ENCODE data around the gene SSTR3.

The SSTR3 gene

DNA sequence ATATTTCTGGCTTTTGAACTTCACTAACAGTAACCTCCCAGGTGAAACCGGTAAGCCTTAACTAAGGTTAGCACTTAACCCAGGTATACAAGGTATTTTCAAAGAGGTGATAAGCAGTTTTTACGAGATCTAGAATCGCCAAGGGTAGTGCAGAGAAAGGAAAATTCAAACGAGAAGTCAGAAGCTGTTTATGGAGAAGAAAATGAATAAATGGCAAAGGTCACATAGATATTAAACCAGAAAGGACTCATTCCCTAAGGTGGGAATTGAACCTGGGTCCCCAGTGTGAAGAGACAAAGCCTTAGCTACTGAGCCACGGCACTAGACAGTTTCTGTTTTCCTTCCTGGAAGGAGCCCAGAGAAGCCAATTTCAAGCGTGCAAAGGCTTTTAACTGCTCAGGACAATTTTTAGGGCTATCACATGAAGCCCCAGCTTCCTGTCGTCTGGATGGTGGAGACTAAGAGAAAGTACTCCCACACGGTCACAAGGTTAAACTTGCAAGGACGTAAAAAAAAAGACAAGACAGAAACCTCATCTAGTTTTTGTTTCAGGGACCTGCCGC is 18.6 kb downstream of the SSTR3 start:
- no peak for DNase-seq

DNA sequence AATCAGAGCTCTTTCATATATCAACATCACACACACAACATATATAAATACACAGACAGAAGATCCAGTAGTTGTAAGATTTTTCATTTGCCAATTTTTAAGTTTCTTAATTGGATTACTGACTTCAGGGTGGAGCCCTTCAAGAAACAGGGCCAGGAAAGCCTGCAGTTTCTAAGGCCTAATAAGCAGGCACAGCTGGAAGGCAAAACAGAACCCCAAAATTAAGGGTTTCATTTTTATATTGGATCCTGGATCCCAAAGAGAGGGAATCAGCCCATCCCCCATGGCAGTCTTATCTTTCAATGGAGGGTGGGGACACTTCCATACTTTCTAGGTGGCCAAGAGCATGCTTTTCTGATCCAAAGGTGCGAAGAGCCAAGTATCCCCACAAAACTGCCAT is 19.5 kb downstream of the SSTR3 start:
- no peak for DNase-seq

DNA sequence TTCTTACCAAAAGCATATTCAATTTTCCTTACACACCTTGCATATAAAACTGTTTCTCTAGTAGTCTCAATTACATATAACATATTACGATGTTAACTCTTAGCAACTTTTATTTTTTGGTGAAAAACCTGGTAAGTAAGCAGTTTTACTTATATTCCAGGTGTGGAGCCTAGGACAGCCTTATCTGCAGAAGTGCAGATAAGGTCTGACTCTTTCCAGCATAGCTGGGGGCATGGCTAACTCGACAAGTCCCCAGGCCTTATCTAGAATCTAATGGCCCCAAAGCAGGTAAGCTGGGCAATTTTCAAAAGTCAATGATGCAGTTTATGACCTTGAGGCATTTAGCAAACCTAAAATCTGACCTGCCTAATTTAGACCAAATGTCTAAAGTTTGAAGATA is 20.1 kb downstream of the SSTR3 start:
- no peak for DNase-seq

DNA sequence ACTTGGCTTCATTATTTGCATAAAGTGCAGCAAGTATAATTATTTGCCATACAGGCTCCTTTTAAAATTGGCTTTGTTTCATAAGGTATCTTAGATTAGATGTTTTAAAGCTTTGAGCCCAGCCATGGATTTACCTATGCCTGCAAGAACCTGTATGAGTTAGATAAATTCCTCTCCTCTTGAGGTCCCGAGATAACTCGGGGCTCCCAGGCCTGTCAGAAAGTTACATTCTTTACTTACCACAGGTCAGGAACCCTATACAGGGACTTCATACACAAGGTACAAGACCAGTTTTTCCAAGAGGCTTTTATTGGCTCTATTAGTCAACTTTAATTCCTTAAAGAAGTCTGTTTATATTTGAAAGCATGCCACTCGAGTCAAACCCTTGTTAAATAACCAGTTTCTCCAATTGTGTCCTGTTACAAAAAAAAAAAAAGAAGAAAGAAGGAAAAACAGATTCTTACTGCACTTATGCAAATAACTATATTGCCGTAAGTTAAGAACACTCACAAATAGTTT is 22.0 kb downstream of the SSTR3 start:
- no peak for DNase-seq

DNA sequence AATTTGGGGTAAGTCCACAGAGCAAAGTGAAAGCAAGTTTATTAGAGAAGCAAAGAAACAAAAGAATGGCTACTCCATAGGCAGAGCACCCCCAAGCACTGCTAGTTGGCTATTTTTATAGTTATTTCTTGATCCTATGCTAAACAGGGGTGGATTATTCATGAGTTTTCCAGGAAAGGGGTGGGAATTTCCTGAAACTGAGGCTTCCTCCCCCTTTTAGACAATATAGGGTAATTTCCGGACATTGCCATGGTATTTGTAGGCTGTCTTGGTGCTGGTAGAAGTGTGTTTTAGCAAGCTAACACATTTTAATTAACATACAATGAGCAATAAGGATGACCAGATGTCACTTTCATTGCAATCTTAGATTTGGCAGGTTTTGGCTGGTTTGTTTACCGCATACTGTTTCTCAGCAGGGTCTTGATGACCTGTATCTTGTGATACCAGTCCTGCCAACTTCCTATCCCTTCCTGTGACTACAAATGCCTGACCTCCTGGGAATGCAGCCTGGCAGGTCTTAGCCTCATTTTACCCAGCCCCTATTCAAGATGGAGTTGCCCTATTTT is 23.3 kb downstream of the SSTR3 start:
- no peak for DNase-seq

DNA sequence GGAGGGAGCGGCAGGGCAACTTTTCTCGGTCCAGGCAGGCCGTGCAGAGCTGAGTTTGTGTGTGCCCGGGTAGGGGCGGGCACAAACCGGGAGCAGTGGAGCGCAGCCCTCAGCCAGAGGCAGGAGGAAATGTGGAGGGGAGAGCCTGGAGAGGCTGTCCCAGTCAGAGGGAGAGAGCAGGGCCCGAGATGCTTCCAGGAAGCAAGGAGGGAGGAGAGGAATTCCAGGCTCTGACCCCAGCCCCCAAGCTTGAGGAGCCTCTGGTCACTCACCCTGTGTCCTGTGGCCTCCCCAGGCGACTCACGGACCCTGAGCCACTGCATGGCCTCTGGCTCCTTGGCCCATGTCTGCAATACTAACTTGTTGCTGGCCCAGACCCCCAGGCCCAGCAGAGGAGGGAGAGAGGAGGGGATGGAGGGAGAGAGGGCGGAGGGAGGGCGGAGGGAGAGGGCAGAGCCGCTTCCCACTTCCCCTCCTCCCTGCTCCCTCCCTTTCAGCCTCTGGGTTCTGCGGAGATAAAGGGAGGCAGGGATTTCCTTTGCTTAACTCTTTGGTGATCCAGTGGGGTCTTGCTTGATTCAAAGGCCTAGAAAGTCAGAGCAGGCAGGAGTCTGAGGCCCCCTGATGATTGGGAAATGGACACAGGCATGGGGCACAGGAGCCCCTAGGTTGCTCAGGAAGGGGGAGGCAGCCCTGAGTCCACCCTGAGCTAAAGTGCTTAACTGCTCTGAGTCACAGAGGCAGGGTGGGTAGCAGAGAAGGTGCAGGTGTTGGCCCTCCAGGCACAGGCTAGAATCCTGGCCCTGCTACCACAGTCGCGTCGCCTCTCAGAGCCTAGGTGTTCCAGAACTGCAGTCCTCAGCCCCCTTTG is 24.2 kb downstream of the SSTR3 start, which contains the start of gene C1QTNF6:
TSS of gene C1QTNF6 (minus strand) at position 357 of the 871 bp plus-strand sequence. CDS start at position 323, 34 bp downstream.
- peak; percentile 85 for DNase-seq

DNA sequence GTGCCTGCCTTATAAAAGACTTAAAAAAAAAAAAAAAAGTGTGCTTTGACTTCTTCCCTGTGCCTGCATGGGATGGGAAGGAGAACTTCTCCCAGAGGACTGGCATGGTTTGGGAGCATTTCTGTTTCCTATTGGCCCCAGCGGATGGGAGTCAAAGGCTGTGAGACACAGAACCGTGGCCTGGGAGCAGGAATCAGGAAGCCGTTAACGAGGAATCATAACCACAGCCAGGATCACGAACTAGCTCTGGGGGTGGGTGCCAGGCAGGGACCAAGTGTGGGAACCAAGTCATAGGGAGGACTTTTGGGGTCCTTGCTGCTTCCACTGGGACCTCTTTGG is 24.8 kb downstream of the SSTR3 start:
- DNase-seq: no peak

DNA sequence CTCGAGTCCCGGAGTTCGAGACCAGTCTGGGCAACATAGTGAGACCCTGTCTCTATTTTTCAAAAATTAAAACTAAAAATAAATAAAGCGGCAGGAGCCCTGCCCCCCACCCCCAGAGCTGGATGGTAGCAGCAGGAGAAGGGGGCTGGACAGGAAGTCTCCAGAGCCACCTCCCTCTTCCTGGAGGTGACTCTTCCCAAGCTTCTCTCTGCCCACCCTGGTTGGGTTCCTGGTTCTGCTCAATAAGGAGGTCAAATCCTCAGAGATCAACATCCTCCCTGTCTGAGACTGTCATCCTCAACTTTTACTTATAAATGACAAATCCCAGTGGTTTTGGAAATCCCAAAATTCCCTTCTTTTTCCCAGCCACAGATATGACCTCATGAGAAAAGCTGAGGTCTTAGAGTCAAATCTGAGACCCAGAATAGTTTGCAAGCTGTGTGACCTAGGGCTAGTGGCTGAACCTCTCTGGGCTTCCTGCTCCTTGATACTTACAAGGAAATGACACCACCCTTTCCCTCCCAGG is 25.2 kb downstream of the SSTR3 start:
- no peak for DNase-seq

DNA sequence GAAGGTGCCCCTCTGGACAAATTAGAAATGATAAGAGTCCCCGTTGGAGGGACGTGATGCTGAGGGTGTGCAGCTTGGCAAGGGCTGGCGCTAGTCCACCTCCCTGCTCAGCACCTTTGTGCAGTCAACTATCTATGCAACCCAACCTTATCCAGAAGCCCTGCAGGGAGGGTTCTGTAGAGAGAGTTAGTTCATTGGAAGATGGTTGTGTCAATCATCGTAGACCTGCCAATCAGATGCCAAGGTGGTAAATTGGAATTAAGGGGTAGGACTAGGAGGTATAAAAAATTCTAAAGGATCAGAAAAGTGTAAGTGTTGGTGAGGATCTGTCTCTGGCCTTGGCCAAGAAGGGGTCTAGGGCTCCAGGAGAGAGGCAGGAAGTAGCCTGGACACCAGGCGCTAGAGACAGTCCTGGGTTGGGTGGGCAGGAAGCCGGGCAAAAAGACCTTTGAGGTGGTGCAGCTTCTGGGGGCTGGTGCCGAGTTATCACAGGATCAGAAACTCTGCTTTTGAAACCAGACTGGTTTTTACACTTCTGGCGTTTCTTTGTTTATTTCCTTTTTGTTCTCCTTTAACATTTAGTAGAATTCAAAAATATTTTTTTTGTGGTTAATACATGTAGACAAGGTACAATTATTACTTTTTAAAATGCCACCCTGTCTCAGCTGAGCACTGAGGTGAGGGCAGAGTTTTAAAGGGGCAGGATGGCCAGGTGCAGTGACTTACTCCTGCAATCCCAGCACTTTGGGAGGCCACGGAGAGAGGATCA is 25.9 kb downstream of the SSTR3 start:
- no peak for DNase-seq

DNA sequence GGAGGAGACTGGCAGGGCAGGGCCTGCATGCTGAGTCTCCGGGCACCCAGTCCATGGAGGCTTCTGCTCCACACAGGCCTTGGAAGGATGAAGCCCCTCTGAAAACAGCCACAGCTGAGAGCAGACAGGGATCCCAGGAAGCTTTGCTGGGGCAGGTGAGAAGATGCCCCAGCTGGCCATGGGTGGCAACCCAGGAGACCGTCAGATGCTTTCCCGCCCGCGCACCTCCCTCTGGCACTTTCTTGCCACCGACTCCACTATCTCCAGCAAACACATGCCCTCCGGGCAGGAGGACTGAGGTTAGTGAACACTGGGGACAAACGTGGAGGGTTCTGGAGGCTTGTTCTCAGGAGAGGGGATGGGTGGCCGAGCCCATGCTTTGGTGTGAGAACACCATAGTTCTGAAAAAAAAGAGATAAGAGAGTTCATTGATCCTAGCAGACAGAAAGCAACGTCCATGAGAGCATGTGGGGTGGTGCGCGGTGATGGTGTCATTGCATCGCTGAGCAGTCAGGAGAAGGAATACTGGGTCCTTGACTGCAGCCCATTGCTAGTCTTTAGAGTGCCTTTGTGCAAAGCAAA is 26.5 kb downstream of the SSTR3 start:
- DNase-seq: no peak

DNA sequence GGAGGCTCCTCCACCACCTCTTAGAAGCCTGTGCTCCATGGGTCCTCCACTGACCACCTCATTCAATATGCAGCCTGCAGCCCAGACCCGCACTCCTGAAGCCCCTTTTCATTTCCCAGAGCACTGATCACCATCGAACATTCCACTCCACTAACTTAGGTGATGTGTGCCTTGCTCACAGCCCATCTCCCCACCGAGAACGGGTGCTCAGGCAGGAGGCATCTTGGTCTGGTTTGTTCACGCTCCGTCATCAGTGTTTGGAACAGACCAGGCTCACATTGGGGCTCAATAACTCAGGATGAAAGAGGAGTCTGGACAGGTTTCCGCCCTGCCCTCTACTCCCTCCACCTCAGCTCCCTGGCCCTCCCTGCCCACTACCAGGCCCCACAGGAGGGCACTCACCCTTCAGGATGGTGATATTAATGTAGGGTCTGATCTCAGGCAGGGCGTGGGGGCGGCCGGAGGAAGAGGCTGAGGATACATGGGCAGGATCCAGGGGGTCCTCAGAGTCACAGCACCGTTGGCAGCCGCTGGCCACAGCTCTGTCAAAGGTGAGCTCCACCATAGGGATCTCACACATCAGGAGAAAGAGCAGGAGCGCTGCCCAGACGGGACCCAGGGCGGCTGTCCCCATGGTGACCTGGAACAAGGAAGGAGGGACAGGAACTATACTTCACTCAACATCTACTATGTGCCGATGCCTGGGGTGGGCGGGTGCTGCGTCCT is 27.3 kb downstream of the SSTR3 start:
- no peak for DNase-seq

DNA sequence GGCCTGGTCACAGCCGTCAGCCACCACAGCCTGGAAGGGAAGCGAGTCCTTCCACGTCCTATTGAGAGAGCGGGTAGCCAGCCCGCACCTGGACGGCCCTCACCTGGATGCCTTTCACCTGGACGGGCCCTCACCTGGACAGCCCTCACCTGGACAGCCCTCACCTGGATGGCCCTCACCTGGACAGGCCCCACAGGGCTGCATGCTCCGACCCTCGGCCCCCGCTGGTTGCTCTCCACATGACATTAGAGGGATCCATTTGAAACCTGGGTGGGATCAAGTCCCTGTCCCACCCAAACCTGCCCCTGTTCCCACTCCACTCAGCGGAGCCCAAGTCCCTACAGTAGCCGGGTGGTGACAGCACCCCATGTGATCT is 27.9 kb downstream of the SSTR3 start:
- DNase-seq: no peak

DNA sequence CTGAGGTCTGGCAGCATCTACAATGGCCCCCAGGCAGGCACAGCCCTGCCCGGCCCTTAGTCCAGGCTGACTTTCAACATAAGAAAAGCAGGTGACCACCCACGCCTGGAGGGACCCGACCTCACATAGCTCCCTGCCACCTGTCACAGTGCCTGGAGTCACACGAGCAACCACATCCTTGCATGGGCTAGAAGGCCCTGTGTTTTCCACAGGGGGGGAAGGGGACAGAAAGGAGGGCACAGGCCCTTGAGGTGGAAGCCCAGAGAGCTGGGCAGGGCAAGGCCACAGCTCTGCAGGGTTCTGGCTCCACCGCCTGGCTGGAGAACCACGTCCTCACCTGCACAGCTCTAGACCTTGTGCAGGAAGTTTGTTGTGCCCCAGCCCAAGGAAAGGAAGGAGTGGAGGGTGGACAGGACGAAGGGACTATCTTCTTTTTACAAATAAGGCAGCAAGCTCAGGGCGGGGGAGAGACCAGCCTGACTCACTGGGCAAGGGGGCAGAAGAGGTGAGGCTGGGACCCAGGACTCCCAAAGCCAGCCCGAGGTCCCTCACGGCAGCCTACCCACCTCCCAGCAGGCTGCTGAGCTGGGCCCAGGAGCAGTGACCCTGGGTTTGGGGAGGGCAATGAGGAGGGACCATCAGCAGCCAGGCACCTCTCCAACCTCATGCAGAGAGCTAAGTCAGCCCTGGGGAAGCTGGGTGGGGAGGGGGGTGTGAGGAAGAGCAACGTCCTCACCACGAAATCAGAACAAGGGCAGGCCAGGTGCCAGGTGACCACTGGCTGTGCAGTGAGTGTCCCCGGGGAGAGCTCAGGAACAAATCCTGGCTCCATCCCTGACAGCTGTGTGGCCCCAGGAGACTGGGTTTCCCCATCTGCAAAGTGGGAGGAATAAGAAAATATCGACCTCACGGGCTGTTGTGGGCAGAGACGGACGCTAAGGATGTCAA is 28.6 kb downstream of the SSTR3 start:
- no peak for DNase-seq

DNA sequence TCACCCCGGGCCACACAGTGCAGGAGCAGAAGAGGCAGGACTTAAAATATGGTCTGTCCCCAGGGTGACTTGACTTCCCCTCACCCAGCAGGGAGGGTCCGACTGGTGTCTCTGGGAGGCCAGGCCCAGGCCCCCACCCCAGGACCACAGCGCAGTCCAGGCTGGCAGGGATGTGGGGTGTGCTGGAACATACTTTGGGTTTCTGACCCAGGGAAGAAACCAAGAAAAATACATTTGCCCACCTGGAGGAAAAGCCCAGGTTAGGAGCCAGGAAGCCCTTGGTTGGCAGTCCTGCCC is 29.4 kb downstream of the SSTR3 start:
- no peak for DNase-seq

DNA sequence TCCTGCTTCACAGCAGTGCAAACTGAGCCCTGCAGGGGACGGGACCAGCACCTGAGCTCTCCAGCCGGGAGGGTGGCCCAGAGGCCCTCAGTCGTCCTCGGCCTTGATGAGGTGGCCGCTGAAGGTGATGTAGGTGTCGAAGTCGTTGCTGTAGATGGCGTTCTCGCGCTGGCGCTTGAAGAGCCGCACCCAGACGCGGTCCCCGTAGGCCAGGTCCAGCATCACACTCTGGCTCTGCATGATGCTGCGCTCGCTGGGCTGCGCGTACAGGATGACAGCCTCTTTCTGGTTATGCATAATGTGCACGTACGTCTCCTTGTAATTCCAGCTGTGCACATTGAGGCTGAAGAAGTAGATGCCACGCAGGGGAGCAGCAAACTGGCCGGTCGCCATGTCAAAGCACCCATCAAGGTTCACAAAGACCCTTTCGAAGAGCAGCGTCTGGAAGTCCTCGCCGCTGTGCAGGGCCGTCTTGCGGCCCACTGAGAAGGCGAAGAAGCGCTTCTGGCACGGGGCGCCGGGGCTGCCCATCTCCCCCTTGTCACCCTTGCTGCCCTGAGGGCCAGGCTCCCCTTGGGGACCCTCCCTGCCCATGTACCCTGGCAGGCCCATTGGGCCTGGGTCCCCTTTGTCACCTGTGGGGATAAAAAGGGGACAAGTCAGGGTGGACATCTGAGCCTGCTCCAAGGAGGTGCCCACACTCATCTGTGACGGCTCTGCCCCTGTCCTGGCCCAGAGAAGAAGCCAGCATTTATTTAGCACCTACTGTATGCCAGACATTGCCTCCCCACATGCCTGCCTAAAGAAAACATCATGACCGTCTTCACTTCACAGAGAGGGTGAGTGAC is 30.0 kb downstream of the SSTR3 start:
- no peak for DNase-seq

DNA sequence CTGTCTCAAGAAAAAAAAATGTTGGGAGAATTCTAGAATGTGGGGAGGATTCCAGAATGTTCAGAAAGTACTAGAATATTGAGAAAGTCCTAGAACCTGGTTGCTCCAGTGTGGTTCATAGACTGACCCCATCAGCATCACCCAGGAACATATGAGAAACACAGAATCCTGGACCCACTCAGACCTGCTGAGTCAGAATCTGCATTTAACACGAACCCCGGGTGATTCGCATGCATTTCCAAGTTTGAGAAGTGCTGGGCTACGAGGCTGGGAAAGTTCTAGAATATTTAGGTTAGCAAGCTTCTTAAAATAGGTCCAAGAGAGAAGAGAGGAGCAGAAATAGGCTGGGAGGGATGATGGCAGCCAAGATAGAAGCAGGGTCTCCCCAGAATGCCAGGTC is 30.6 kb downstream of the SSTR3 start:
- DNase-seq: no peak

DNA sequence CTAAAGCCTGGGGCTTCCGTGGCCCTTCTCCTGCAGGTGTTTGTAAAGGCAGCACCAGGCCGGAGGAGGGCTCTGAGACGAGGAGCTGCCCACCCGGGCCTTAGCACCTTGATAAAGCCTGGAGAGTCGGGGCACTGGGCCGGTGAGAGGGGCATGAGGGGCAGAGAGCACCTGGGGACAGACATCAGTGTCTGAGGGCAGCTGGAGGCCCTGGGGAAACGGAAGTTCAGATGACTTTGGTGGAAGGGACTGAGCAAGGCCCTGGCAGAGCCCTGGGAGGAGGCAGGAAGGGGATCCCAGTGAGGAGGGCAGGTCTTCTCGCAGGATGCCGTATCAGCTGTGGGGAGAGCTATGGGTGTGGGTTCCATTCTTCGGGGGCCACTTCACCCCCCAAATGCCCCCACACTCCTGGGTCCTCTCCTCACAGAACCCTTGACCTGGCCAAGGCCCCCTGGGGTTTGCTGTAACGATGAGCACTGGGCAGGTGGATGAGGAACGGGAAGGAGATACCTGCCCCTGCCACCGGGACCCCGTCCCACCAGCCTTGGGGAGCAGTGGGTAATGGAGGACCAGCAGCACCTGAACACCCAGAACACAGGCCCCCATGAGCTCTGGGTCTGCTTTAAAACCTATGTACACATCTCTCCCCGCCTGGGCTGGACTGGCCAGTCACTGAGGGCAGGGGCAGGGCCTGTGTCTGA is 31.6 kb downstream of the SSTR3 start:
- no peak for DNase-seq

DNA sequence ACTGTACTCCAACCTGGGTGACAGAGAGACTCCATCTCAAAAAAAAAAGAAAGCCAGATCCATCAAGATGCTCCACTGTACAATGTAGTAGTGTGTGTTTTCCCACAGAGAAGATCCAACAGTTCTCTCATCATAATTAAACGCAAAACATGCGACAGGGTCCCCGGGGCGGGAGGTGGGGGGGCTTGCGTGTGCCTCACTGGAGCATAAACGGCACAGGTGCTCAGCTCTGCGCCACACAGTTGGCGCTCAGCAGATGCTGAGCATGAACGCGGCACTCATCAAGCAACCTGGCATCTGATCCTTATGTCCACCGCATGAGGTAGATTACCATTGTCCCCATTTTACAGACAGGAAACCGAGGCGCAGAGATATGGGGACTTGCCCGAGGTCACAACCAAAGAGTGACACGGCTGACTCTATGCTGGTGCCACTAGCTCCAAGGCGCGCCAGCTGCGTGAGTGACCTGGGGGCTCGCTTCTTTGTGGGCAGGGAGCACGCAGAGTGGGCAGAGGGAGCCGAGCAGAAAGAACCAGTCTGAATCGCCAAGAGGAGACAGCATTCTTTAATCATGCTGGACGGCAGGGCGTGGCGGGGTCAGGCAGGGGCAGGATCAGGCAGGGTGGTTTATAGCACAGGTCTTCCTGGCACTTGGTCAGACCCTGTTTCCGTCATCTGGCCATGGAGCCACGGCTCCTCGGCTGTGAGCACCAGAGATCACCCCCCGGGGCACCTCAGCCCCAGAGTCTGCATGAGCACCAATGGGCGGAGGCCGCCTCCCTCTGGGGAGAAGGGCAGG is 32.5 kb downstream of the SSTR3 start:
- DNase-seq: no peak

DNA sequence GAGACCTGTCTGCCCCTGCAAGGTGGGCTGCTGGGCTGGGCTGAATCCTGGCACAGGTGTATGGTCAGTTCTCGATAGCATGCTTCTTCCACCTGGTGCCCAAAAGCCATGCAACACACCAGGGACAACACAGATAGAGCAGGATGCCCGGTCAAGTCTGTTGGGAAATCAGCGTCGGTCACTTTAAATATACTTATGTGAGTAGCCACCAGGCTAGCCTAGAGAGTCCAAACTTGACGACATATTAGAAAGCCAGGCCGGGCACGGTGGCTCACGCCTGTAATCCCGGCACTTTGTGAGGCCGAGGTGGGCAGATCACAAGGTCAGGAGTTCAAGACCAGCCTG is 33.2 kb downstream of the SSTR3 start:
- DNase-seq: no peak

All from femur (tissue), 1 donor.